HepG2 (cell line): Measurements from ENCODE around the gene CCDC117. TPM values are rescaled to one million over a fixed set of nuclear protein-coding genes. Genes with fewer than 3 reads are reported as not detected.

Experiments used
- ATF6 ChIP-seq: sonication (generic); formaldehyde crosslinking; conservative IDR thresholded peaks from 2 replicates; pipeline ENCODE4 v1.4.0; 2020; ENCODE audit warnings: missing genetic modification reagents
- BCL3 ChIP-seq: sonication (generic); formaldehyde crosslinking; IDR thresholded peaks from 2 replicates; pipeline ENCODE4 v1.5.1; 2020; ENCODE audit warnings: mild to moderate bottlenecking, missing genetic modification reagents, moderate library complexity
- CBX5 ChIP-seq: sonication (generic); formaldehyde crosslinking; IDR thresholded peaks from 2 replicates; pipeline ENCODE4 v1.4.0; 2020; ENCODE audit warnings: missing genetic modification reagents, borderline replicate concordance
- CEBPZ ChIP-seq: IDR thresholded peaks from 2 replicates; pipeline ENCODE4 v1.6.1; 2012; ENCODE audit warnings: low read length, improper control_type of control experiment
- EHMT2 ChIP-seq: fragments of 200-600 bp; sonication (generic); IDR thresholded peaks from 2 replicates; pipeline ENCODE4 v1.7.0; 2017; ENCODE audit warnings: antibody characterized with exemption, low read depth, low read length, borderline replicate concordance
- HNRNPLL ChIP-seq: fragments of 200-400 bp; formaldehyde crosslinking; IDR thresholded peaks from 2 replicates; pipeline ENCODE4 v1.6.1; 2017; ENCODE audit warnings: mild to moderate bottlenecking, low read depth, low read length; ENCODE audit not compliant: poor library complexity, severe bottlenecking
- MAFG ChIP-seq: sonication (generic); formaldehyde crosslinking; IDR thresholded peaks from 2 replicates; pipeline ENCODE4 v1.5.1; 2020; ENCODE audit warnings: mild to moderate bottlenecking, missing genetic modification reagents
- RXRA ChIP-seq: sonication (generic); formaldehyde crosslinking; IDR thresholded peaks from 2 replicates; pipeline ENCODE4 v1.5.1; 2020; ENCODE audit warnings: missing genetic modification reagents
- SALL2 ChIP-seq: sonication (generic); formaldehyde crosslinking; IDR thresholded peaks from 2 replicates; pipeline ENCODE4 v1.8.1; 2023; ENCODE audit warnings: mild to moderate bottlenecking, missing genetic modification reagents, inconsistent platforms
- TSC22D2 ChIP-seq: sonication (generic); formaldehyde crosslinking; IDR thresholded peaks from 2 replicates; pipeline ENCODE4 v1.5.1; 2020; ENCODE audit warnings: missing genetic modification reagents, mild to moderate bottlenecking, borderline replicate concordance
- ZBTB14 ChIP-seq: sonication (generic); formaldehyde crosslinking; IDR thresholded peaks from 2 replicates; pipeline ENCODE4 v1.4.0; 2020; ENCODE audit warnings: missing genetic modification reagents
- ZBTB37 ChIP-seq: sonication (generic); formaldehyde crosslinking; IDR thresholded peaks from 2 replicates; pipeline ENCODE4 v1.4.0; 2020; ENCODE audit warnings: mild to moderate bottlenecking, missing genetic modification reagents
- ZNF3 ChIP-seq: IDR thresholded peaks from 2 replicates; pipeline ENCODE4 v1.7.0; 2017; ENCODE audit warnings: inconsistent platforms
- ZNF768 ChIP-seq: sonication (generic); formaldehyde crosslinking; IDR thresholded peaks from 2 replicates; pipeline ENCODE4 v1.4.0; 2020; ENCODE audit warnings: missing genetic modification reagents
- polyA plus RNA-seq, 8 experiments: library from polyadenylated mRNA; depleted of rRNA in 3 of 8; stranded (reverse) in 7 of 8; unstranded in 1 of 8; fragments of >200 nt; fragmentation: Illumina TruSeq in 4 of 8; extraction: Trizol in 4 of 8; gene quantifications; 2 replicates each; pipeline versions ENCODE4 v1.2.1 to v1.2.3, GENCODE V29; 2011 to 2016; ENCODE audit warnings: low read depth in 4 of 8, missing spikeins in 1 of 8, mixed read lengths in 1 of 8; ENCODE audit not compliant: insufficient read depth in 1 of 8
- total RNA-seq, 5 experiments: library from RNA; depleted of rRNA; stranded (reverse); fragments of >200 nt; fragmentation: Illumina TruSeq; extraction: Trizol; gene quantifications; 2 replicates each; pipeline ENCODE4 v1.2.3, GENCODE V29; 2016; ENCODE audit warnings: low read depth in 1 of 5

CCDC117 gene
- total and polyA plus RNA-seq, 2 of the 13 experiments (the other 11 are each of a cell fraction or from before 2014, with no cell fraction given): 12.6 to 34.2 TPM

- TF ChIP-seq MAFG (no peak), EHMT2 (no peak), HNRNPLL (peak; percentile 90), RXRA (peak; percentile 87), BCL3 (CRISPR knock-in tag) (peak; percentile 91), ZBTB37 (CRISPR knock-in tag) (no peak), ZNF3 (CRISPR knock-in tag) (peak; percentile 44; the same call in 1 of the 2 replicates), SALL2 (CRISPR knock-in tag) (no peak; the same call in 1 of the 2 replicates), TSC22D2 (peak; percentile 19; the same call in 1 of the 2 replicates), CEBPZ (no peak), ZNF768 (CRISPR knock-in tag) (peak; percentile 59), ZBTB14 (CRISPR knock-in tag) (no peak), CBX5 (CRISPR knock-in tag) (no peak; the same call in 1 of the 2 replicates), ATF6 (CRISPR knock-in tag) (0 out of 2 replicates have a peak, but pooled peaks have one; percentile 45)
Measured at GRCh38 chr22:28800308-28801041, 28.0 kb downstream of the CCDC117 start, which contains the start of gene XBP1 (continued).
